GM21529 (cell line): ENCODE data around the gene PRDM16.
"Not testable (repeated sequence)": the region's sequence is repeated elsewhere in the genome, so short reads cannot be mapped to it uniquely, and the experiment has no call there.

ENCODE experiments used
- ATAC-seq: cut with Tn5 transposase; IDR thresholded peaks from one replicate; pipeline ENCODE4 v1.9.1; 2021; ENCODE audit not compliant: unreplicated experiment

The PRDM16 gene

DNA sequence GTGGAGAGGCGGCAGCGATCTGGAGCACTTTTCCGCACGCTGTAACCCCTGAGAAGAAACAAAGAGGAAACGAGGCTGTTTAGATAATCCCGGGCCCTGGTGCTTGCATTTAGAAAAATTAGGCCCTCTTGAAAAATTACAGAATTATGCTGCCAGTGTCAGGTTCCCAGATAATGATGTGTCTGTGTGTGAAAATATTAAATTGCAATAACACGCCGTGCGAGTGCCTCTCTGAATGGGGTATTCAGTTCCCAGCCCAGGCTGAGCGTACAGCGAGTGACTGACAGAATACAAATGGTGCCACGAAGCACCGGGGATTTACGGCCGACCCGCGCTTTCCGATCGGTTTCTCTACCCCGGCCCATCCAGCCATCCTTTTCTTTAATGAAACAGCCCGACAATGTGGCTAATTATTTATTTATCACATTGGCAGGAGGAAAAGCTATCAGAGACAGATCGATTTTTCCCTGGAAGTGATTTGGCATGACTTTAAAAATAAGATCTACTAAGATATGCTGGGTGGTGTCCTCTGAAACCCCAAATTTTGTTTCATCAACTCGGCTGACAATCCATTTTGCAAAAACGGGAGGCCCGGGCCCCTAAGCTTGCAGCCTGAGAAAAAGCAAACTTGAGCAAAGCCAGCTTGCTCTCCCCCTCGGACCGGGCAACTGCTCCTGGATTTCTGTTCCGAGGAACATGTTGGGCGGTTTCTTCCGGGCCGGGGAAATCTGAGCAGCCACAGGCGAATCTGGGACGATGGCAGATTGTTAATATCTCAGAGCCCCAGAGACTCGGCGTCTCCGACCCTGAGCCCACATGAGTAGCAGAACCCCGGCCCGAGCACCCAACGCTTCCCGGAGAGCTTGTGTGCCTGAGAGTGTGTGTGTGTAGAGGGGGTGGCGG lies 11.3 kb downstream of the PRDM16 start:
- no peak for ATAC-seq

DNA sequence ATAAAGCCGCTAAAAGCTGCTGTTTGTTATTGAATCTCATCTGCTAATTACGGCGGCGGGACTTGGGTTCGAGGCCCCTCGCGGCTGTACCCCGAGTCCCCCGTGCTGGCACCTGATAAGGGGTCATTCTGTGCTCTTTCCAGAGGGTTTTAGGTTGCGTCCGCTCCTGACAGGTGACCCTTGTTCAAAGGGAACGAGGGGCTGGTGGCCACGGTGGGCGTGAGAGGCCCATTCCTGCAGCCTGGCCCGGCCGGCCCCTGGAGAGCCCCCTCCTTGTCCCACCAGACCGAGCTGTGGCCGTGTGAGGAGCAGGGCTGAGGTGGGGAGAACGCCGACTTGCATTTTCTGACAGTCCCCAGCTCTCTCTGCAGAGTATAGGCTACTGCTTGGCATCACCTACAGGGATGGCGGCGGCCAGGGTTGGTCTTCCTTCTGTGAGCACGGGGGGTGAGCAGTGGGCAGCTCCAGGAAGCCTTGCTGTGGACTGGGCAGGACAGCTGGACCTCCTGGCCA lies 12.2 kb downstream of the PRDM16 start:
- no peak for ATAC-seq

DNA sequence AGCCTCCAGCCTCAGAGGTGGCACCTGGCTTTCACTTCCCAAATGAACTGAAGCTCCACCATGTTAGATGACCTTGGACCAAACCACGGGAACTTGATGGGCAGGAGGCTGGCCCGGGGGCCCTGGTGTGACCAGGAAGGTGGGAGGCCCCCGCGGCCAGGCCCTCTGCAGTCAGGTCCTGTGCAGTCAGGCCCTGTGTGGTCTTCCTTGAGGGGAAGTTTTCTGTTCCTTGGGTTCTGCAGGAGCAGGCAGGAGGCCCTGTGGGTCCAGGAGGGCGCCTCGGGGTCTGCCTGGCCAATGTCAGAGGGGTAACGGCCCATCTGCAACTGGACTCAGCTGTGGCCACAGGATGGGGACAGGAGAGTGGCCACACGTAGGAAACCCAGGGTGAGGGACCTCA lies 13.0 kb downstream of the PRDM16 start:
- ATAC-seq: no peak

DNA sequence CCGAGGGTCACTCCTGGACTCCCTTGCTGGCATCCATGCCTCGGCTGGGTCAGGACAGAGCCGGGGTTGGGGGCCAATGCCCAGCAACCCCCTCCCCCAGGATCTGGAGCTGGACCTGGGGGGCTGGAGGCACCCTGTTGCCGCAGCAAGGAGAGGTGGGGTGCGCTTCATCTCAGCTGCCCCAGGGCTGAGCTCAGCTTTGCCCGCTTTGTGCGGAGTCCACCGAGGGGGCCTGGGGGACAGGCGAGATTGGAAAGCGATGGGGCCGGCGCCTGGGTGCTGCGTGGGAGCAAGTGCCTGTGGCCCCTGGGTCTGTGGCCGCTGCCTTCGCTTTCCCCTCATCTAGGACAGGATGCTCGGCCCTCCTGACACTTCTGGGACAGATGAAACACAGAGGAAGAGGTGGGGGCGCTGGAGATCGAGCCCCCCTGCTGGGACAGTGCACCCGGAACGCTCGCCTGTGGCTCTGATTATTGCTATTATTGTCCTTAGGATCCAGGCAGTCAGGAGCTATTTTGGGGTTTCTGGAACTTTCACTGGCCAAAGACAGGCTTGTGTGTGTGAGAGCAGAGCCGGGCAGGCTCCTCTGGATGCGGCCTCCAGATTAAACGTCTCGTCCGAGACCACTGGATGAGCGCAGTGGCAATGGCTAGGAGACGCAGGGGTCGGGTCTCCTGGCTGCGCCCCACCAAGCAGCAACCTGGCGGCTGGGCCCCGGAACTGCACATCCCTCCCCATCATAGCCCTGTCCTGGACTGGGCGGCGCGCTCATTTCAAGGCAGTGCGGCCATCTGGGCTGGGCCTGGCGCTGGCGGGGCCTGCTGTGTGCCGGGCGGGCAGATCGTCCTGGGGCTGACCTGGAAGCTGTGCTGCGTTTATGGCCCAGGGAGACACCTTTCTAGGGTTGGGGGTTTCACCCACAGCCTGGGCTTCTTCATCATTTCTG lies 13.8 kb downstream of the PRDM16 start:
- ATAC-seq: no peak

DNA sequence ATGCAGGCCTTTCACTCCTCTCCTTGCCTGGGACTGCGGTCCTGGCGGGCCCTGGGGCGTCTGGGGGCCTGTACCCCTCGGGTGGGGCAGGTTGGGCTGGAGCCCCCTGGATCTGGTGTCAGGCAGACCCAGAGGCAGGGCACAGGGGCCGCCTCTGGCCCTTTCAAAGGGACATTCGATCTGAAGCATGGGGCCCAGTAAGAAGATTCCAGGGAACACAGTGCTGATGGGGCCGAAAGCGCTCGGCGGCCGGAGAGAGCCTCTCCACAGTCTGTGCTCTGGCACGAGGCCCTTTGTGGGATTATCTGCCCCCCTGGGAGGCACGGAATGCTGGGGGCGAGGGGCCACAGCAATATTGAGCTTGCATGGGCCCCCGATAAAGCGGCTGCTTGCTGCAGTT lies 15.2 kb downstream of the PRDM16 start:
- no peak for ATAC-seq

DNA sequence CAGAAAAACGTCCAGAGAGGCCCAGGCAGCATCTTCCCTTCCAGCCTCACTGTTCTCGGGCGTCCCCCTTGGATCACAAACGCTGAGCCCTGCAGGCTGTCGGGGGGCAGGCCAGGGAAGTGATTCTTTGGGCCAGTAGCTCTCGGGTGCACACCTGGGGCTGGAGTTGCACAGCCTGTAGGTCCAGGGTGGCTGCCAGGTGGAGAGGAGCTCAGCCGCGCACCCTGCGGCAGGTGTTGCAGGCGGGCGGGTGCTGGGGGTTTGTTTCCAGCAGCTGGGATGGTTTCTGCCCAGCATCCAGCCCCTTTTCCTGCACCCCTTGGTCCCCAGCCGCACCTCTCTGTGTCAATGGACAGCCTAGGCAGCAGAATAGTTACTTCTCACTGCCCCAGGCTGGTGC lies 15.7 kb downstream of the PRDM16 start:
- no peak for ATAC-seq

DNA sequence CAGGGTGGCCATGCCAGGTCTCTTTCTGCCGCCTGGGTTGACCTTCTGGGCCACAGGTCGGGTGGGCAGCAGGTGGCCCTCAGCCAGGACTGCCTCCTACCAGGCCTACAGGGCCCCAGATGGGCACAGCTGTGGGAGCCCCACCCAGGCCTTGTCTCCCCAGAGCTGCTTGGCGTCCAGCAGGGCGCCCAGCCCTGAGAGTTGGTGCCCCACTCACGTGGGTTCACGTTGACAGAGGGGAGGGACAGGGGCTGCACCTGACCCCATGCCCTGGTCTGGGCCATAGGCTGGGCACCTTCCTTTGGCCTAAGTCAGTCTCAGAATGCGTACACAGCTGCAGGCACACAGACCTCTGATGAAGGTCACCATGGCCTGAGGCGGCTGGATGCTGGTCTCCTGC lies 16.7 kb downstream of the PRDM16 start:
- no peak for ATAC-seq

DNA sequence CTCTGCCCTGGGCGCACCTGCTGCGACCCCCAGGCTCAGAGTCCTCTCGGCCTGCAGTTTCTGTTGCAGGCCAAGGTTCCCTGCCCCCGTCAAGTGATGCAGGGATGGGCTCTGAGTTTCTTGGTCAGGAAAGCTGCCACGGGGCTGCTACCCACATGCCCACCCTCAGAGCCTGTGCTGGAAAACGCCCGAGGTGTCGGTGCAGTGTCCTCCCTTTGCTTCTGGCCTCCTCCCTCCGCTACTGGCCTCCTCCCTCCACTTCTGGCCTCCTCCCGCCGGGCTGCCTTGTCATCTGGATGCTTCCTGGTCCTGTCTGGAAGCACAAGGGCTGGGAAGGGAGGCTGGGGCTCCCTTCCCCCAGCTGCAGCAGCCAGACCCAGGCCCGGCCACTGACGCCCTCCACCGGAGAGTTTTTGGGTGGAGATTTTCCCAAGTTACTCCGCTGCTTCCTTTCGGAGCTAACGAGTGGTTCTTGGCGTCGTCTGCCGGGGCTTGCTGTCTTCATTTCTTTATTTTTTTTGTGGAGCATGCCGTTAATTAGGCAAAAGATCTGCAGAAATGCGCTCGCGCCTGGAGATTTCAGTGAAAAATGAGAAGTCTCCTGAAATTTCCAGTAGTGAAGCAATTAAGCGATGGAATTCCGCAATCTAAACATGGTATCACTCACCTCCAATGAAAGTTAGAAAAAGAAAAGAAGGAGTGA lies 17.4 kb downstream of the PRDM16 start:
- no peak for ATAC-seq

DNA sequence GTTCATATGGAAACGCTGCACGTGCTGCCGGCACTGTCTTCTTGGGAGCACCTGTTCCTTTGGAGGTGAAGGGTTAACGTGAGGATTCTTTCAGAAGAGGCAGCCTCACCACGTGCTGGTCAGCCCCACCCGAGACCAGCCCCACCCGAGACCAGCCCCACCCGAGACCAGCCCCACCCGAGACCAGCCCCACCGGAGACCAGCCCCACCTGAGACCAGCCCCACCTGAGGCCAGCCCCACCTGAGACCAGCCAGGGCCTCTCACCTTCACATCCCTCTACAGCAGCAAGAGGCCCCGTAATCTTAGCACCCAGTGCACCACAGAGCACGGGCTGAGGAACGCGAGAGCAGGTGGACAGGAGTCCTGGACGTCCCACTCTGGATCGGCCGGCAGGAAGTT lies 18.0 kb downstream of the PRDM16 start:
- ATAC-seq: no peak

DNA sequence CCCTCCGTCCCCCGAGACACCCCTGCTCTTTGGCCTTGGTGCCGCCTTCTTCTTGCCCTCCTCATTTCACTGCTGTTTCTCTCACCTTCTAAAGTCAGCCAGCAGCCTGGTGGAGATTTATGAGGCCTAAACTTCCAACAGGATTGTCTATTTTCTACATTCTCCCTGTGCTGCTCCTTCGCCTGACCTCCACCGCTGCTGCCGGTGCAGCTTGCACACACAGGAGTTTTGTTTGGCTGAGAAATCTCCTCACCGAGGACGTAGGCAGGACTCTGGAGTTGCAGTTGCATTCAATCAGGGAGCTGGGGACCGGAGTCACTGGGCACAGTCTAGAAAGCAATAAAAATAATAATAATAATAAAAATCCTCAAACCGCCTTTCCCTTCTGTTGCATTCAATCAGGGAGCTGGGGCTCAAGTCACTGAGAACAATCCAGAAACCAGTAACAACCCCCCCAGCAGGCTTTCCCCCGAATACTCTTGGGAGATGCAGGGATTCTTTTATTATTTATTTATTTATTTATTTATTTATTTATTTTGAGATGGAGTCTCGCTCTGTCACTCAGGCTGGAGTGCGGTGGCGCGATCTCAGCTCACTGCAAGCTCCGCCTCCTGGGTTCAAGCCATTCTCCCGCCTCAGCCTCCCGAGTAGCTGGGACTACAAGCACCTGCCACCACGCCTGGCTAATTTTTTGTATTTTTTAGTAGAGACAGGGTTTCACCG lies 19.1 kb downstream of the PRDM16 start:
- ATAC-seq: not testable (repeated sequence)

DNA sequence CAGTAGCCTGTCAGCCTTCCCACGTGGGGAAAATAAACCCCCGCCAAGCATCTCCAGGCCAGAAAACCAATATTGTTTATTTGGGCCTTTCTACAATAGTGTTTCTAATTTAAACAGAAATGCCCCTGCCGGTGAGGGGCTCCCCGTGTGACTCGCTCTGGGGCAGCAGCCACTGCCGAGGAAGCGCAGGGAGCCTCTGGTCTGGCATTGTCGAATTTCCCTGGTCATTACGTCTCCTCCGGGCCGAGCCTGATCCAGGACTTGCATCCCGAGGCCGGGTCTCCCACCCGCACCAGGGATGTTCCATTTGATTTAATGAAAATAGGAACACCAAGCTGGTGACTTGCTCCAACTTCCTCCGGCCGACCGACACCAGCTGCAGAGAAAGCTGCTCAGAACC lies 20.5 kb downstream of the PRDM16 start:
- ATAC-seq: no peak

DNA sequence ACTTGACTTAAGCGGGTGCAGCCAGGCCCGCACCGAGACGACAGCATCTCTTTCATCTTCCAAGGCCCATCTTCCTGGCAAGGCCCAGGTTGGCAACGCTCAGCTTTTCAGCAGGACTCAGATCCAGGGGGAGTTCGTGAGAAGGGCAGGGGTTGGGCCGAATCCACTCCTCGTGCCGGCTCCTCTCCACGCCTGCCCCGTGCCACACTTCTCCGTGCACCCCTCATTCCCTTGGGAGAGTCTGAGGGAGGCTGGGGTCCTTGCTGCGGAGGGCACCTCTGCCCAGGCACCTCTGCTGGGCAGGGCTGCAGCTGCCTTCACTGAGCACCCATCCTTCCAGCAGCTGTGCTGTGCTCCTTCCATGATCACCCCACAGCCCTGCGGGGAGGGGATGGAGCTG lies 22.3 kb downstream of the PRDM16 start:
- ATAC-seq: no peak

DNA sequence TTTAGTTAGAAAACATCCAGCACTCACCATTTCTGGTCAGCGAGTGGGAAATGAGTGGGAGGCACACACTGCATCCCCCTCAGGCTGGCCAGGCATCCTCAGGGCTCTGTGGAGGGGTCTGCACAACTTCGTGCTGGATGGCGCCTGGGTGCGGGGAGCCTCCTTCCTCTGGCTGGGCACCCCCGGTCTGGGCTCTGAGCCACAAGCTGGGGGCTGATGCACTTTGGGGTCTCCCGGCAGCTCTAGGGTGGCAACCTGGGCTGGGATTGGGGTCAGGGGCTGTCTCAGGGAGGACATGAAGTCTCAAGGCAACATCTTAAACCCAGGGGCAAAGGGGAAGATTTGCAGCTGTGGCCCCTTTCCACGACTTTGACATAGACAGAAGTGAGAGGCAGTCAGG lies 23.5 kb downstream of the PRDM16 start:
- no peak for ATAC-seq

DNA sequence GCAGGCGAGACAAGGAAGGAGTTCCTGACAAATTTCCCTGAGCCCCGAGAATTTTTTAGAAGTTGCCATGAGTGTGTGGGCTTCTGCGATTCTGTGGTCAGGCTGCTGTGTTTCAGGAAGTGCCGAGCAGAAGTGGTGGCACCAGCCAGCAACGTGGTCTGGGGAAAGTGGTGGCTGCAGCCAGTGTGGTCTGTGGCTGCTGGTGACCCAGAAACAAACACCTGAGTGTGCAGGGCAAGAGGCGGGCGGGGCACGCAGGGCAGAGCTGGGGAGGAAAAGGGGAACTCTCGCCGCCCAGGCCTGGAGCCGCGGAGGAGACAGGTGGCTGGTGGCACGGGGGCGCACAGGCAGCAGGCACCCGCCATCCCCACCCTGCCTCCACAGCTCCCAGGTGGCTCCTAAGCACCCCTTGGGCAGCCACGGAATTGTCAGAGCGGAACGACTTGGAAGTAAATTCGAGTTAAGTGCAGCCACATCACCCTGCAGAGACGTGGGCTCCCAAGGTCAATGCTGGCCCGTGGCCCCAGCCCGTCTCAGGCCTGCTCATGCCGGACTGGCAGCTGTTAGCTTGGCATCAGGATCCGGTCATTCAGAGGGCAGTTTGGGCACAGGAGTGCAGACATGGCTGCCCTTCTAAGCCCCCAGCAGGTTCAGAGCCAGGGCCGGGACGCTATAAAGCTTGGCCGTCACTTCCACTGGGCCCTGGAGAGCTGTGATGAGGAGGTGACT lies 25.1 kb downstream of the PRDM16 start:
- ATAC-seq: no peak

DNA sequence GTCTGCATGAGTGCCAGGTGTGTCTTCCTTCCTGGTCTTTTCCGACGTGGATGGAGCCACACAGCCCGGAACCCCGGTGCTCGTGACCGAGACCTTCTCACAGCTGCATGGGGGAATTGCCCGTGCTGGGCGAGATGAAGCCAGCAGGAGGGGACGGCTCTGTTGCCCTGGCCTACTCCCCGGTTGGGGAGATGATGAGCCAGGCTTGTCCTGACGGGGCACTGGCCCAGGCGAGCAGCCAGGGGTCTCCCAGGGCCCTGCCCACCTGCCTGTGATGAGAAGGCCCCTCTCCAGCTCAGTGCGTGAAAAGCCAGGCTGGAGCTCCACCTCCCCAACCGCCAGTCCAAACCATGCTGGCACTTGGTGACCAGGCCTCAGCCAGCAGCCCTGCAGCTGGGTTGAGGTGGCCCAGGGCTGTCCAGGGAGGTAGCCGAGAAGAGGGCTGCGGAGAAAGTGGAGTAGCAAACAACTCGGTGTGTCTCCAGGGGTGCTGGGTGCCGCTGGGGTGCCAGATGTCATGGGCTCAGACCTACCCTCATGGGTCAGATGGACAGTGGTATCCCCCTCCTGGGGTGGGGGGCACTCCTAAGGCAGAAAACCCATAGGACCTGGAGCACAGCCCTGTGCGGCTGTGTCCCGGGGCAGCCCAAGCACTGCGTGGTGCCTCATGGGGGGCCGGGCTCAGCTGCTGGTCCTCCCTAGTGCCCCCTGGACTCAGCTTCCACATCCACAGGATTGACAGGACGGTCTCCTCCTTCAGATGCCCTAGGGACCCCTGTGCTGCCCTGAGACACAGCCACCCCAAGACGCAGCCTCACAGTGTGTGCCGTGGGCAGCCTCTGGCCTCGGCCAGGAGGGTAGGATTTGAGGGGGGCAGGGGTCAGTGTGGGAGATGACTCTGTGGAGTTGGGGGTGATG lies 26.1 kb downstream of the PRDM16 start:
- no peak for ATAC-seq

DNA sequence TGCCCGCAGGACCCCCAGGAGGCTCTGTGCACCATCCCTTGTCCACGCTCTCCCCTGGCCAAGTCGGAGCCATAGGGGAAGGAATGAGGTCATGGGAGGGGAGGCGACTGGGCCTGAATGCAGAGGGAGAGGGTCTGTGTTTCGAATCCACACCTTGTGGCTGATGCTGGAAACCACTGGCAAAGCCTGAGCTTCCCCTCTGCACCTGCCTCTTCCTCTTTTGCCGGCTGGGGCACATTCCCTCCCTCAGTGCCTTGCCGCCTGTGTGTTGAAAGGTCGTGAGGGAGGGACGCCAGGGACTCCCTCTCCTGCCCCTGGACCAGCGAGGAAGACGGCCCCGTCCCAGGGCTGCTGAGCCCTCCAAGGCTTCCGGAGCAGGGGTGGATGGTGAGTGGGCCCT lies 27.3 kb downstream of the PRDM16 start:
- ATAC-seq: no peak

DNA sequence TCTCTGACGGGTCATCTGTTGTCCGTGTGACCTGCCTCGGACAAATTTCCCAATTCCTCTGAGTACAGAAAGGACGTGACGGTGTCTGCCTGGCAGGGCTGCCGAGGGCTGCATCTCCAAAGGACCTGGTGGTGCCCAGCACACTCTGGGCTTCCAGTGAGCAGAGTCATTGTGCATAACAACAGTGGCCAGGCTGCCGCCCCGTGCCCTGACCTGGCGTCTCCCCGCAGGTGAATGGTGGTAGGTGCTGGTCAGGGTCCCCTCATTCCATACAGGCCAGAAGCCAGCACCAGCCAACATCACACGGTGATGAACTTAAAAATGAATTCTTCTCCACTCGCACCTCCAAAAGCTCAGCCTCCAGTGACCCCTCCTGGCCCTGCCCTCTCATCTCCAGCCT lies 28.2 kb downstream of the PRDM16 start:
- ATAC-seq: no peak

DNA sequence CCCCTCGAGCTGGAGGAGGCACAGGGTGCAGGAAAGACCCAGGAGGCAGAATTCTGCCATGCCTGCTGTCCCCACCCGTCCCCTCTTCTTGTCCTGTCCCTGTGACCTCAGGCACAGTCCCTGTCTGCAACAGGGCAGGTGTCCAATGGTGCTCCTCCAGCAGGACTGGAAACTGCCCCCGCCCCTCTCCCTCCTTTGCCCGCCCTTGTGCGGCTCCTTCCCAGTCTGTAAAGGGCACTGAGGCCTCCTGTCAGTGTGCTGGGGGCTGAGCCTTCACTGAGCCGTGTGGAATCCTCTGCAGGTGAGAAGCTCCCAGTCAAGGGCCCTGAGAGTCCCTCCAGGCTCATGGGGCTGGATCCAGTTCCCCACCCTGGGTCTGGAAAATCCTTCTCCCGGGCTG lies 28.9 kb downstream of the PRDM16 start:
- no peak for ATAC-seq

DNA sequence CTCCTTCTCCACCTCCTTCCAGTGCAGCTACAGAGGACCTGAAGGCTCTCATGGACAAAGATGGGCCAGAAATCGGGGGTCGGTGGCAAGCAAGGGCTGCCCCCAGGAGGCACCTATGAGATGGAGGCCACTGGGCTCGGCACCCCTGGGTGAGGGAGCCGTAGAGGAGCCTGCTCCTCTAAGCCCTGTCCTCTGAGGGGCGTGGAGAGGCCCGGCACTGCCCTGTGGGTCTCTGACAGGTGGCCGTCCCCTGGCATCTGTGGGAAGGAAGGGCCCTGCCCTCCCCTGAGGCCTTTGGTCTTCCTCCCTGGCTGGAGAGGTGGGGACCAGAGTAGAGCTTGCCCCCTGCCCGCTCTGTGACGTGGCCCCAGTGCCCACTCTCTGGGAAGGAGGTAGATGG lies 30.9 kb downstream of the PRDM16 start:
- ATAC-seq: no peak
